GM12891 (cell line): Measurements from ENCODE around the gene WDR20.

Source experiments
- PAX5 ChIP-seq: IDR thresholded peaks from 2 replicates; pipeline ENCODE4 v1.6.1; 2011; ENCODE audit warnings: low read length, moderate library complexity, mild to moderate bottlenecking; ENCODE audit not compliant: insufficient read depth, severe bottlenecking
- POLR2A ChIP-seq: IDR thresholded peaks from 2 replicates; pipeline ENCODE4 v1.6.1; 2011; ENCODE audit warnings: low read depth, low read length, control low read depth
- POLR2AphosphoS5 ChIP-seq: IDR thresholded peaks from 2 replicates; pipeline ENCODE4 v1.6.1; 2011; ENCODE audit warnings: low read depth, low read length, control low read depth
- POU2F2 ChIP-seq: IDR thresholded peaks from 2 replicates; pipeline ENCODE4 v1.6.1; 2011; ENCODE audit warnings: low read depth, mild to moderate bottlenecking, control low read depth, low read length, moderate library complexity
- SPI1 ChIP-seq: IDR thresholded peaks from 2 replicates; pipeline ENCODE4 v1.6.1; 2011; ENCODE audit warnings: low read depth, low read length, control low read depth
- TAF1 ChIP-seq: IDR thresholded peaks from 2 replicates; pipeline ENCODE4 v1.6.1; 2011; ENCODE audit warnings: low read depth, low read length, control low read depth

DNA sequence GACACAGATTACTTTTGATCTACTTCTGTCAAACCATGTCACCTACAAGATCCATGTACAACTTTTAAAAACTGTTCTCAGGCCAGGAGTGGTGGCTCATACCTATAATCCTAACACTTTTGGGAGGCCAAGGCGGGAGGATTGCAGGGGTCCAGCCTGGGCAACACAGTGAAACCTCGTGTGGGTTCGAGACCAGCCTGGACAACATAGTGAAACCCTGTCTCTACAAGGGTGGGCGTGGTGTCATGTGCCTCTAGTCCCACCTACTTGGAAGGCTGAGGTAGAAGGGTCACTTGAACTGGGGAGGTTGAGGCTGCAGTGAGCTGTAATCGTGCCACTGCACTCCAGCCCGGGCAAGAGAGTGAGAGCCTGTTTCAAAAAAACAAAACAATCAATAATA is 5.7 kb downstream of the WDR20 start:
- no peak for TF ChIP-seq POLR2A
- no peak for TF ChIP-seq TAF1
- no peak for TF ChIP-seq POLR2AphosphoS5
- TF ChIP-seq POU2F2 = no peak
- no peak for TF ChIP-seq SPI1
- no peak for TF ChIP-seq PAX5
